Effector CD4-positive, alpha-beta T cell (primary cell): Measurements from ENCODE around the gene NRG3. TPM values are rescaled to one million over a fixed set of nuclear protein-coding genes. Genes with fewer than 3 reads are reported as not detected.

ENCODE experiments used
- DNase-seq: peaks from one replicate; pipeline ENCODE4 v3.0.0-alpha.2; 2020
- total RNA-seq: gene quantifications from one replicate; lab custom pipeline; 2026; lab: John Stamatoyannopoulos, UW

NRG3 gene
- not detected for total RNA-seq

- DNase-seq = no peak
Measured at GRCh38 chr10:81874875-81875466, at the start of gene NRG3. TSS of gene NRG3 (plus strand) at chr10:81875194.

- no peak for DNase-seq
Measured at GRCh38 chr10:81828251-81828650, 46.7 kb upstream of the NRG3 start.

DNA sequence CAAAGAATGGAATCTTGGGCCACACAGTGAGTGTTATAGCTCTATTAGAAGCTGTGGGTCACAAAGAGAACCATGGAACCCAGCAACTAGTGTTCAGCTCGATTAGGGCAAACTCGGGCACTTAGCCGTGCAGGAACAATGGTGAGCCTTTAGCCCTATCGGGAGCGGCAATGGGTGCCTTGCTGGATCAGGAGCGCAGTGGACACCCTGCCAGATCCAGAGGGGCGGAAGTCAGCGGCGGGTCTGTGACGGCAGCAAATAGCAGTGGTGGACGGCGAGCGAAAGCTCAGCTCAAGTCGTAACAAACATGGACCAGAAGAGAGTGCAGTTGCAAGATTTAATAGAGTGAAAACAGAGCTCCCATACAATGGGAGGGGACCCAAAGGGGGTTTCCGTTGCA, 43.9 kb upstream of the NRG3 start:
- no peak for DNase-seq

- DNase-seq = no peak
Measured at GRCh38 chr10:81838950-81839349, 36.0 kb upstream of the NRG3 start.

DNA sequence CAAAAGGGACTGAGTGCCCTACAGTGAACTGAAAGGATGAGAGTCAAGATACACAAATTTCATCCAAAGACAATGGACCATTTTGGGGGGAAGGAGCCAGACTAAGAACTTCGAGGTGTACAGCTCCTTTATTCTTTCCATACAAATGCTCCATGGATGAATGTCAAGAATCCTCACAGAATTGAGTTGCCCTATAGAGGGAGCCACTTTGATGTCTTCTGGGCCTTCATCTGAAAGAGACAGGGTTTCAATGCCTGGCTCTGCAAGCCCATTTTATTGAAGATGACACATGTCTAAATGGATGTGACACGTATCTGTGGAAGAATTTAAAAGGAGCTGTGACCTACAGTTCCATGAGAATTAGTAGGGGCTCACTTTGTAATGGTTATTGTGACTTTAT, 32.0 kb upstream of the NRG3 start:
- DNase-seq = no peak

- no peak for DNase-seq
Measured at GRCh38 chr10:81847675-81848074, 27.3 kb upstream of the NRG3 start.

DNA sequence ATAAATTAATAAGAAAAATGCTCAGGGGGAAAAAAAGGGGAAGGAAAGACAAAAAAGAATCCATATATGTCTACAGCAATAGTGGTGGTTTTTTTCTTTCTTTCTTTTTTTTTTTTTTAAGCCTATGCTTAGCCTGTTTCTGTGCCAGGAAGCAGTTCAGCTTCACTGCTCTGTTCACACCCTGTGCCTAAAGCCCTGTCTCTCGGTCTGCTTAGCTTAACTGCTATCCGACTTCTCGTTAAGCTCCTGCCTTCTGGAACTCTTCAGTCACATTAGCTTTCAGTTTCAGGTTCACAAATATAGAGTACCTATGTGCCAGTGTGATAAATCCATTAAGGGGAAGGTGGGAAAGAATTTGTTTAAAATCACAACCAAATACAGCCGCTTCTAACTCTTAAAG, 26.5 kb upstream of the NRG3 start:
- no peak for DNase-seq

GRCh38 chr10:81848931-81849330, 26.1 kb upstream of the NRG3 start:
- DNase-seq = no peak

DNA sequence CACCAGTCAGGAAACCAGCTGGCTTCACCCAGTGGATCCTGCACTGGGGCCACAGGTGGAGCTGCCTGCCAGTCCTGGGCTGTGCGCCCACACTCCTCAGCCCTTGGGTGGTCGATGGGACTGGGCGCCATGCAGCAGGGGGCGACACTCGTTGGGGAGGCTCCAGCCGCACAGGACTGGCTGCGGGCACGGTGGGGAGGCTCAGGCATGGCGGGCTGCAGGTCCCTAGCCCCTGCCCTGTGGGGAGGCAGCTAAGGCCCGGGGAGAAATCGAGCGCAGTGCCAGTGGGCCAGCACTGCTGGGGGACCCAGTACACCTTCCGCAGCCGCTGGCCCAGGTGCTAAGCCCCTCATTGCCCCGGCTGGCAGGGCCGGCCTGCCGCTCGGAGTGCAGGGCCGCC, 12.4 kb upstream of the NRG3 start:
- DNase-seq = no peak

DNA sequence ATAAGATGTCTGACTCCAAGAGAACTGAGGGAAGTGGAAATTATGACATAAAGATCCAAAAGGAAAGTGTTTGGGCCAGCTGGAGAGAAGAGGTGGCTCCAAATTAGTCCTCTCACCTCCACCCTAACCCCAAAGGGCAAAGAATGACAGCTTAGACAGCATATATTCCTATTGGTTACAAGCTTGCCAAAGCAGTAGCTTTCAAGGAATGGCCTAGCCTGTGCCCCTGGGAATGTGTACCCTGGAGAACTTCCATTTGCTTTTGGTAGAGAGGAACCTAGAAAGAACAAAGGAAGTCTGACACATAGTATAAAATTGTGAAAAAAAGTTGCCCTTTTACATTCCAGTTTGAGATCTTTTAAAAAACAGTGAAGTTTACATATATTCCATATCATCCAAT, 11.2 kb upstream of the NRG3 start:
- DNase-seq = no peak

DNA sequence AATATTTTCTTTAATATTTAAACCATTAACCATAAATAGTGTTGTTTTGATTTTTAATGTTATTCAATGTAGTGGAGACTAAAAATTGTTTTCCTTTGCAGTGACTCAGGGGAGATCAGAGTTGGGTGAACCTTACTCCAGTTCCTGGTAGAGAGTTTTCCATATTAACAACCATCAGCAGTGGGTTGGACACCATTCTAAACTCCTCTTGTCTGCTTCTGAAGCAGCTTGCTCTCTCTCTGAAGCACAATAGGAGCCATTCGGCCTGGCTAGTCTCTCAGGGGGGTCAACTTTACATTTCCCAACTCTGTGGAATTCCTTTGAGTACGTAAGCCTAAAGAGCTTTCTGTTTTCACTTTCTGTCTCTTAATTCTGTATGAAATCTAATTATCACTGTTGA, 9.4 kb upstream of the NRG3 start:
- DNase-seq = no peak

DNA sequence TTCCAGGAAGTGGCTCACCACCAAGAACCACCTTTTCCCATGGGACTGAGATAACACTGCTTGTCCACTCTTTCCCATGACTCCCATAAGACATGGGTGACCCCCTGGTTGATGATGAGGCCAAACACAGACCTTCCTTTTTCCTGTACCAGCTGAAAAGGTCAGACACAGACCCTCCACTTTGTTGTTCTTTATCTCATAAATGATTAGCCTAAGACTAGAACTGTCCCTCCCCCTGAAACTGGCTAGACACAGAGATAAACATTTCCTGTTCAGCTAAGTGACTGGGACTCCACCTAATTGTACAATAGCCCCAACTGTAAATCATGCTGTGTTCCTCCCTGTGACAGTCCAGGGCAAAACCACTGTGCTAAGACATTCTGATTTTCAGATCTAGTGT, 8.2 kb upstream of the NRG3 start:
- no peak for DNase-seq

DNA sequence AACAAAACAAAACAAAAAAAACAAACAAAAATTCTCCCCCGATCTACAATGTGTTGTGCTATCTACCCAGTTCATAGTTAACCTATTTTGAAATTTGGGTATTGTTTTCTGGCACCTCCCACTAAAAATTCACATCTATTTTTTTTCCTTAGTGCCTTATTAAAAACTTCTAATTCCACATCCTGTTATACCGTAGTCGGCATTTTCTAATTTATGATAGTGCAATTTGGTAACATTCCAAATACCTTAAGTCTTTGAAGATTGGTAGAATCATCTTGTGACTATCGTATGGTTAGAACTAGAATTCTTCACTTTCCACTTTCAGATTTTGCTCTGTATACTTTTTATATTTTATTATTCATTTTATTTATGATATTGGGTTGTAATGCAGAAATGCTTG, 4.5 kb upstream of the NRG3 start:
- DNase-seq = no peak

DNA sequence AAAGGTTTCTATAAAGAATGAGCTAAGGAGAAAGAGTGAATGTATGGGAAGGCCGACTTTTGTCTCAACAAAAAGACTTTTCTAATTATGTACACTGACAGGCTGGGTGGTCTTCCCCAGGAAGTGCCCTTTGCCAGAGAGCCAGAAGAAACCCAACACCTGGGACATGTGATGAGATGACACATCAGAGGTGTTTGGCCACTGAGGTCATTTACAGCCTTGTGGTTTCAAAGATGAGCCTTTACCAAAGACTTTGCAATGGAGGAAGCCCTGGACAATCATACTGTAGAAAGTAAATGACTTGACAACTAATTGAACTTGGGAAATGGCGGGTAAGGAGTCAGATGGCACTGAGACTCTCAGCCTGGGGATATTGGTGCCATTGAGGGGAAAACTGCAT, 3.4 kb upstream of the NRG3 start:
- no peak for DNase-seq

DNA sequence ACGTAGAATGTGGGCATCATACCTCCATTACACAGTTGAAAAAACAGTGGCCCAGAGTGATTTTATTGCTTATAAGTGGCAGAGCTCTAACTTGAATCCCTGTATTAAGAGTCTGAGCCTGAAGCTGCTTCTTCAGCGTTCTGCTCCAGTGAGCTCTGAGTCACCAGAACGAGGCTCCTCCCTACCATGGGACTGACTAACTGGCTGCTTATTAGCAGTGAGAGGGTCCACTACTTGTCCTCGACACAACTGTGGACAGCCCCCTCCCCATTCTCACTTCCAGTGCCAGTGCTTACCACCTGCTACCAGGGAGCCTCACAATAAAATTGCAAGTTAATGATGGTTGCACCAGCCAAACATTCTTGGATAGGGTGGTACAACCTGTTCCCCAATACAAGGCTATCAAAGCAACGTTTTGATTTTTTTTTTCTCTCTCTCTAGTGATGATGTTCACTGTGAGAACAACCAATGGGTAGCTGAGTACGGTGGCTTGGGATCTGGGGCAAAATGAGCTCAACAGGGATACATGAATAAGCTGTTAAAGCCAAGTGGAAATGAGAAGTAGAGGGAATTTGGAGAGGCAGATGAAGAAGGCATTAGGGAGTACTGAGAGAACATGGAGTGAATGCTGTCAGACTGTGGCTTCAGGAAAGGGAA, 2.7 kb upstream of the NRG3 start:
- DNase-seq = no peak

- DNase-seq = no peak
Measured at GRCh38 chr10:81873231-81873931, 1.6 kb upstream of the NRG3 start.

DNA sequence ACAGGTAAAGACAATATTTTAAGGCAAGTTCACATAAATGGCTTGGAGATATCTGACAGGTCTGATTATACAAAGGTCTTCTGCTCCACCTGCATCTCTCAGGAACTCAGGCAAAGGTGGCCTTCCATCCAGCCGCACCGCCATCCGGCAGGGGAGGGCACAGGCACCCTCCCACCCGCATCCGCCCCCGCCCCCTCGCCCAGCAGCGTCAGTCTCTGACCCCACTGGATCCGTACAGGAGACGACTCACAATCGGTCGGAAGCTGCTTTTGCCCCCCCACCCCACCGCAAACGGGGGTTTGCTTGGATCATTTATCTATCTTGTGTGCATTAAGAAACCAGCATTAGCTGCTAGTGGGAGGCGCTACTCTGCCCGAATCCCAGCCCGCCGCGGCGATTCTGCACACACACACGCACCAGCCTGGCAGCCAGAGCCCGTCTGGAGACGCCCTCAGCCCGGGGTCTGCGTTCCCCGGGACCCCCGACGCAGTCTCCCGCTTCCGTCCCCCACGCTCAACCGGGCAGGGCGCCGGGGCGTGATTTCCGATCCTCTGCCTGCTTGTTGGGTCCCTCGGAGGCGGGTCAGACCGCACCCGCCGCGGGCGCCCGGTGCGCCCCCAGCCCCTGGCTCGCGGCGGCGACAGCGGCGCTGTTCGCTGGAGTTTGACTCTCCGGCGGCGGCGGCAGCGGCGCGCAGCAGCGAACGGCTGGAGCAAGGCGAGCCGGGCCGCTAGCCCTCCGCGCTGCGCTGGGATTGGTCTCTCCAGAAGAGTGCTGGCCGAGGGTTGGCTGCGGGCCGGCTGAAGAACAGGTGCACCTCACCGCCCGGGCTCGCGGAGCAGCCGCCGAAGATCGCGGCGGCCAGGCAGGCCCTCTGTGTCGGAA, 820 bp upstream of the NRG3 start:
- no peak for DNase-seq

- DNase-seq = no peak
Measured at GRCh38 chr10:81875467-81876252, 666 bp downstream of the NRG3 start.

GRCh38 chr10:81876253-81877077, 1.5 kb downstream of the NRG3 start:
- no peak for DNase-seq

DNA sequence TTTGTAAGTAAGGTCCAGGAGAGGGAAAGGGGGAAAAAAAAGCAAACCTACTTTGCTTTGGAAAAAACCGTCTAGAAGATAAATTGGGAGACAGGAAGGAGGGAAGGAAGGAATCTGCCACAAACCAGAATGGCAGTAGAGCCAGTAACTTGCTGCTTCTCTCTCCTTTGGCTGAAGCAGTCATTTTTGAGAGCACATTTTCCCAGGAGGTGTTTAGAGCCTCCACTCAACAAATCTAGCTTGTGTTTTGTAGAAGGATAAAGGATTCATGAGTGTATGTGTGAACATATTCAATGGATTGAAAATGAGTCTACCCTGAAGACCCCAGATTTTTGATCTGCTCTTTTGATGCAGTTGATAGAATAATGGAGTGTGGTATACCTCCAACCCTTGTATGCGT, 2.6 kb downstream of the NRG3 start:
- DNase-seq = no peak

GRCh38 chr10:81882011-81882410, 7.0 kb downstream of the NRG3 start:
- DNase-seq = no peak

GRCh38 chr10:81884856-81885255, 9.9 kb downstream of the NRG3 start:
- no peak for DNase-seq
